ENCODE data around the gene SRD5A3.

SRD5A3 gene

GRCh38 chr4:55410431-55410830 is 64.4 kb downstream of the SRD5A3 start:
- no peak overlapping the region for H3K4me3 ChIP-seq (replicated peaks; ENCODE audit: low read depth, low read length)
- TF ChIP-seq, protein P1, sequence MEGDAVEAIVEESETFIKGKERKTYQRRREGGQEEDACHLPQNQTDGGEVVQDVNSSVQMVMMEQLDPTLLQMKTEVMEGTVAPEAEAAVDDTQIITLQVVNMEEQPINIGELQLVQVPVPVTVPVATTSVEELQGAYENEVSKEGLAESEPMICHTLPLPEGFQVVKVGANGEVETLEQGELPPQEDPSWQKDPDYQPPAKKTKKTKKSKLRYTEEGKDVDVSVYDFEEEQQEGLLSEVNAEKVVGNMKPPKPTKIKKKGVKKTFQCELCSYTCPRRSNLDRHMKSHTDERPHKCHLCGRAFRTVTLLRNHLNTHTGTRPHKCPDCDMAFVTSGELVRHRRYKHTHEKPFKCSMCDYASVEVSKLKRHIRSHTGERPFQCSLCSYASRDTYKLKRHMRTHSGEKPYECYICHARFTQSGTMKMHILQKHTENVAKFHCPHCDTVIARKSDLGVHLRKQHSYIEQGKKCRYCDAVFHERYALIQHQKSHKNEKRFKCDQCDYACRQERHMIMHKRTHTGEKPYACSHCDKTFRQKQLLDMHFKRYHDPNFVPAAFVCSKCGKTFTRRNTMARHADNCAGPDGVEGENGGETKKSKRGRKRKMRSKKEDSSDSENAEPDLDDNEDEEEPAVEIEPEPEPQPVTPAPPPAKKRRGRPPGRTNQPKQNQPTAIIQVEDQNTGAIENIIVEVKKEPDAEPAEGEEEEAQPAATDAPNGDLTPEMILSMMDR (IDR thresholded peaks at IDR 0.05; ENCODE audit: low read depth, low read length, missing control alignments) = no peak
- DNase-seq (ENCODE audit: extremely low read depth, low read depth) = no peak

DNA sequence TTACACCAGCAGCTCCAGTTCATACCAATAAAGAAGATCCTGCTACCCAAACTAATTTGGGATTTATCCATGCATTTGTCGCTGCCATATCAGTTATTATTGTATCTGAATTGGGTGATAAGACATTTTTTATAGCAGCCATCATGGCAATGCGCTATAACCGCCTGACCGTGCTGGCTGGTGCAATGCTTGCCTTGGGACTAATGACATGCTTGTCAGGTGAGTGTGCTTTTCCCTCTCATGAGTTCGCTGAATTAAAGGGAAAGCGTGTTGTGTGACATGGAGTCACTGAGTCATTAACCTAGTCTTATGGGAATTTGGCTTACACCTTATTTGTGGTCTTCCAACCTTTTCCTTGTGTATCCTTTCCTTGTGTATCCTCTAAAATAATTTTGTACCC is 65.6 kb downstream of the SRD5A3 start:
- TF ChIP-seq, protein P1 (IDR thresholded peaks at IDR 0.05; ENCODE audit: low read depth, low read length, missing control alignments) = no peak
- no peak overlapping the region for H3K4me3 ChIP-seq (replicated peaks; ENCODE audit: low read depth, low read length)
- no peak for DNase-seq (ENCODE audit: extremely low read depth, low read depth)

DNA sequence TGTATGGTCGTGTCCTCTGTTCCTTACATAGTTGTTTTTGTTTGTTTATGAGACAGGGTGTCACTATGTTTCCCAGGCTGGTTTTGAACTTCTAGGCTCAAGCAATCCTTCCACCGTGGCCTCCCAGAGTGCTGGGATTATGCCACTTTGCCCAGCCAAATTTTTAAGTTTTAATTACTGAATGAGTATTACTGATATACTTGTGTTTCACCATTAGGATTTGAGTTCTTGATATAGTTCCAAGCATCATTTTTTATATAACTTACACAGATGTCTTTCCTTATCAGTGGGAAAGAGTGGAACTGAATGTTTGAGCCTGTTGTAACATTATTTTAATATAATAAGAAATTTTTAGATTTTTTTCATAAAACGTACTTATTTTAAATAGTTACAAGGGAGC is 70.1 kb downstream of the SRD5A3 start:
- DNase-seq (ENCODE audit: extremely low read depth, low read depth) = no peak
- TF ChIP-seq, protein P1 (IDR thresholded peaks at IDR 0.05; ENCODE audit: low read depth, low read length, missing control alignments) = no peak
- no peak overlapping the region for H3K4me3 ChIP-seq (replicated peaks; ENCODE audit: low read depth, low read length)

All from HFF-Myc (cell line).